A549 (cell line): ENCODE data around the gene SETD1B. TPM values are rescaled to one million over a fixed set of nuclear protein-coding genes. Genes with fewer than 3 reads are reported as not detected.
"Not testable (repeated sequence)": the region's sequence is repeated elsewhere in the genome, so short reads cannot be mapped to it uniquely, and the experiment has no call there.

Source experiments
- ATAC-seq, 2 experiments: fragments of 200-7000 bp in 1 of 2; fragments of >200 bp in 1 of 2; cut with Nextera tagmentation in 1 of 2; cut with Tn5 transposase in 1 of 2; 3 replicates each; pipeline versions ENCODE4 v1.8.0 to v1.9.1; 2018 to 2020; ENCODE audit warnings: mild to moderate bottlenecking in 1 of 2, moderate library complexity in 1 of 2
- CTCF ChIA-PET: fragments of 300-600 bp; sonication (Branson Sonifier 250); formaldehyde crosslinking; extraction: SDS; loops from one replicate; lab custom pipeline; 2021; ENCODE audit warnings: antibody characterized with exemption, inconsistent platforms; lab: Yijun Ruan, JAX
- POLR2A ChIA-PET: fragments of 350-600 bp; formaldehyde crosslinking; extraction: SDS; loops from one replicate; lab custom pipeline; 2021; ENCODE audit warnings: antibody characterized with exemption, inconsistent platforms; lab: Yijun Ruan, JAX
- DNase-seq, 2 experiments: peaks; one replicate each; pipeline versions ENCODE4 v3.0.0 to v3.0.0-alpha.2; 2011 to 2016; ENCODE audit warnings: low read depth in 1 of 2, low spot score in 1 of 2
- FAIRE-seq: peaks from 2 replicates; lab custom pipeline; 2011; peaks lifted over from hg19 to GRCh38; lab: Jason Lieb, UNC
- H3K27ac ChIP-seq, 2 experiments: fragments of >200 bp; sonication (Bioruptor Twin); formaldehyde crosslinking; 3 replicates each; pipeline ENCODE4 v1.5.1; 2016 to 2017
- H3K4me1 ChIP-seq: fragments of >200 bp; sonication (Bioruptor Twin); formaldehyde crosslinking; 3 replicates; pipeline ENCODE4 v1.6.1; 2016
- H3K4me2 ChIP-seq: fragments of >200 bp; sonication (Bioruptor Twin); formaldehyde crosslinking; 3 replicates; pipeline ENCODE4 v1.6.1; 2016
- H3K4me3 ChIP-seq: fragments of >200 bp; sonication (Bioruptor Twin); formaldehyde crosslinking; 3 replicates; pipeline ENCODE4 v1.5.1; 2016
- H3K9me3 ChIP-seq: fragments of >200 bp; sonication (Bioruptor Twin); formaldehyde crosslinking; 3 replicates; pipeline ENCODE4 v1.6.1; 2016
- ESRRA ChIP-seq: fragments of 150-350 bp; IDR thresholded peaks from 2 replicates; pipeline ENCODE4 v1.6.1; 2014; ENCODE audit warnings: mild to moderate bottlenecking, low read length, borderline replicate concordance
- FOSB ChIP-seq: fragments of 250-450 bp; sonication (Bioruptor Pico); IDR thresholded peaks from 2 replicates; pipeline ENCODE4 v1.5.0; 2020; ENCODE audit warnings: mild to moderate bottlenecking, moderate library complexity
- FOSL2 ChIP-seq, 2 experiments: fragments of 450-650 bp in 1 of 2; fragments of >200 bp in 1 of 2; sonication (Bioruptor Twin) in 1 of 2; formaldehyde crosslinking; IDR thresholded peaks; 2 replicates each; pipeline versions ENCODE4 v1.5.0 to v1.6.1; 2016 to 2020; ENCODE audit warnings: mild to moderate bottlenecking in 1 of 2, moderate library complexity in 1 of 2
- FOXS1 ChIP-seq: fragments of 250-450 bp; sonication (Bioruptor Pico); IDR thresholded peaks from 2 replicates; pipeline ENCODE4 v1.5.0; 2020; ENCODE audit warnings: mild to moderate bottlenecking, moderate library complexity
- HDAC2 ChIP-seq: fragments of 200-600 bp; sonication (generic); IDR thresholded peaks from 2 replicates; pipeline ENCODE4 v1.6.1; 2016
- HOXB5 ChIP-seq: fragments of 250-450 bp; sonication (Bioruptor Pico); IDR thresholded peaks from 2 replicates; pipeline ENCODE4 v1.5.0; 2020; ENCODE audit warnings: mild to moderate bottlenecking, moderate library complexity
- KDM1A ChIP-seq: fragments of 200-600 bp; sonication (generic); IDR thresholded peaks from 2 replicates; pipeline ENCODE4 v1.6.1; 2016; ENCODE audit warnings: low read depth, mild to moderate bottlenecking
- NR3C1 ChIP-seq: fragments of >200 bp; sonication (Bioruptor Twin); formaldehyde crosslinking; IDR thresholded peaks from 3 replicates; pipeline ENCODE4 v1.6.1; 2017
- PHF8 ChIP-seq: fragments of 200-600 bp; sonication (generic); IDR thresholded peaks from 2 replicates; pipeline ENCODE4 v1.6.1; 2016; ENCODE audit warnings: low read depth, mild to moderate bottlenecking, antibody characterized with exemption, moderate library complexity, borderline replicate concordance
- POLR2AphosphoS2 ChIP-seq: conservative IDR thresholded peaks from 2 replicates; pipeline ENCODE4 v1.6.1; 2012; ENCODE audit warnings: low read length, improper control_type of control experiment, inconsistent platforms
- RCOR1 ChIP-seq: fragments of 150-350 bp; IDR thresholded peaks from 2 replicates; pipeline ENCODE4 v1.6.1; 2014; ENCODE audit warnings: antibody characterized with exemption, low read length, low read depth
- RFX5 ChIP-seq: fragments of 450-650 bp; IDR thresholded peaks from 2 replicates; pipeline ENCODE4 v1.7.1; 2014; ENCODE audit warnings: antibody characterized with exemption, mild to moderate bottlenecking, moderate library complexity
- SMC3 ChIP-seq: fragments of >200 bp; sonication (Bioruptor Twin); formaldehyde crosslinking; IDR thresholded peaks from 3 replicates; pipeline ENCODE4 v1.6.1; 2018; ENCODE audit warnings: inconsistent platforms
- TFCP2L1 ChIP-seq: fragments of 250-450 bp; sonication (Bioruptor Pico); IDR thresholded peaks from 2 replicates; pipeline ENCODE4 v1.5.0; 2021; ENCODE audit warnings: mild to moderate bottlenecking
- TP53 ChIP-seq: fragments of 250-450 bp; sonication (Bioruptor Pico); IDR thresholded peaks from 2 replicates; pipeline ENCODE4 v1.5.0; 2021; ENCODE audit warnings: mild to moderate bottlenecking, moderate library complexity
- ZSCAN20 ChIP-seq: fragments of 250-450 bp; sonication (Bioruptor Pico); IDR thresholded peaks from 2 replicates; pipeline ENCODE4 v1.8.0; 2022; ENCODE audit warnings: mild to moderate bottlenecking, moderate library complexity
- WGBS: methylation state at CpG from one replicate; pipeline ENCODE4 v1.1.6; 2017; ENCODE audit errors: missing lambda C conversion rate; 5-methylcytosine and 5-hydroxymethylcytosine counted together
- polyA plus RNA-seq, 4 experiments: library from polyadenylated mRNA; depleted of rRNA in 3 of 4; stranded (reverse); fragments of >200 nt; fragmentation: RNase III in 1 of 4; extraction: RNeasy Plus Mini Kit Qiagen cat#74134 plus additional on column Dnase treatment in 1 of 4; gene quantifications; 2 replicates in 3 of 4; 3 replicates in 1 of 4; pipeline ENCODE4 v1.2.3, GENCODE V29; 2011 to 2017
- TF ChIP-seq, protein P1 (sequence below): fragments of 250-450 bp; sonication (Bioruptor Pico); IDR thresholded peaks from 2 replicates; pipeline ENCODE4 v1.5.0; 2021; ENCODE audit warnings: mild to moderate bottlenecking, moderate library complexity, borderline replicate concordance
- TF ChIP-seq, protein P2 (sequence below): IDR thresholded peaks from 2 replicates; pipeline ENCODE4 v1.6.1; 2012
- TF ChIP-seq, protein P3 (sequence below): fragments of 450-650 bp; IDR thresholded peaks from 2 replicates; pipeline ENCODE4 v1.6.1; 2014; ENCODE audit warnings: antibody characterized with exemption
- TF ChIP-seq, protein P4 (sequence below): IDR thresholded peaks from 2 replicates; pipeline ENCODE4 v1.6.1; 2012; ENCODE audit warnings: low read depth, borderline replicate concordance
- TF ChIP-seq, protein P5 (sequence below): fragments of 250-450 bp; sonication (Bioruptor Pico); IDR thresholded peaks from 2 replicates; pipeline ENCODE4 v1.5.0; 2020; ENCODE audit warnings: low read depth, mild to moderate bottlenecking, moderate library complexity

Gene SETD1B
- polyA plus RNA-seq, 2 of the 4 experiments (the other 2 are of a cell fraction) = 1.1 to 8.6 TPM

DNA sequence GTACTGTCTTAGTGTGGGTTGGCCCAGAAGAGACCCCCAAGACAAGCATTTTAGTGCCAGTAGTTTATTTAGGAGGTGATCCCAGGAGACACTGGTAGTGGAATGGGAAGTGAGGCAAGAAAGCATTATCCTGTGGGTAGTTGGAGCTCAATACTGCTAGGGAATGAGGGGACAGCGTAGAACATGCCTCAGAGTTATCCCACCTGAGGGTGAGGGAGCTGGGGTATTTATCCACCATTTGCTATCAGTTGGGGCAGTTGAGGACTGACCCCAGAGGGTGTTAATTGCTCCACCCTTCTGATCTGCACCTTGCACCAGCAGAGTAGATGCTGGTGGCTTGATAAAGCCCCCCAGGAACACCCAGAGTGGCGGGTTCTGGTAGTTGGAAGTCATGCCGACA lies 48.2 kb upstream of the SETD1B start:
- no peaks in the 10 kb centered on the region for H3K4me1 ChIP-seq
- H3K4me3 ChIP-seq = no peak overlapping the region
- H3K27ac ChIP-seq = no peak overlapping the region
- no peak for DNase-seq
- CTCF ChIA-PET = interaction anchor here (0.8 to 2.7 kb wide), 6 partner anchors 10 to 65 kb away, joined by 3 to 13 read pairs (median 3); partner anchors contain the start of gene RHOF
- TF ChIP-seq, protein P1, sequence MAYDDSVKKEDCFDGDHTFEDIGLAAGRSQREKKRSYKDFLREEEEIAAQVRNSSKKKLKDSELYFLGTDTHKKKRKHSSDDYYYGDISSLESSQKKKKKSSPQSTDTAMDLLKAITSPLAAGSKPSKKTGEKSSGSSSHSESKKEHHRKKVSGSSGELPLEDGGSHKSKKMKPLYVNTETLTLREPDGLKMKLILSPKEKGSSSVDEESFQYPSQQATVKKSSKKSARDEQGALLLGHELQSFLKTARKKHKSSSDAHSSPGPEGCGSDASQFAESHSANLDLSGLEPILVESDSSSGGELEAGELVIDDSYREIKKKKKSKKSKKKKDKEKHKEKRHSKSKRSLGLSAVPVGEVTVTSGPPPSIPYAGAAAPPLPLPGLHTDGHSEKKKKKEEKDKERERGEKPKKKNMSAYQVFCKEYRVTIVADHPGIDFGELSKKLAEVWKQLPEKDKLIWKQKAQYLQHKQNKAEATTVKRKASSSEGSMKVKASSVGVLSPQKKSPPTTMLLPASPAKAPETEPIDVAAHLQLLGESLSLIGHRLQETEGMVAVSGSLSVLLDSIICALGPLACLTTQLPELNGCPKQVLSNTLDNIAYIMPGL = no peak
- TF ChIP-seq HDAC2 (no peak), PHF8 (no peak), POLR2AphosphoS2 (no peak), RCOR1 (no peak), FOSB (CRISPR knock-in tag) (no peak)
- 90% methylated on average over 3 of the region's 3 CpGs for WGBS
- no peak for ATAC-seq
- FAIRE-seq = no peak
- H3K4me2 ChIP-seq = no peak overlapping the region
- no peaks in the 10 kb centered on the region for H3K9me3 ChIP-seq
- POLR2A ChIA-PET = no interaction called here

DNA sequence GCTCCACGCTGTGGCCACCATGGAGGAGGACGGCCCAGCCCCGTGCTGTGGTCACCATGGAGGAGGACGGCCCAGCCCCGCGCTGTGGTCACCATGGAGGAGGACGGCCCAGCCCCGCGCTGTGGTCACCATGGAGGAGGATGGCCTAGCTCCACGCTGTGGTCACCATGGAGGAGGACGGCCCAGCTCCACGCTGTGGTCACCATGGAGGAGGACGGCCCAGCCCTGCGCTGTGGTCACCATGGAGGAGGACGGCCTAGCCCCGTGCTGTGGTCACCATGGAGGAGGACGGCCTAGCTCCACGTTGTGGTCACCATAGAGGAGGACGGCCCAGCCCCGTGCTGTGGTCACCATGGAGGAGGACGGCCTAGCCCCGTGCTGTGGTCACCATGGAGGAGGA lies 45.3 kb upstream of the SETD1B start:
- CTCF ChIA-PET = interaction anchor here (1.2 to 56.0 kb wide), 4 partner anchors 12 to 55 kb away, joined by 5 to 2657 read pairs (median 20); partner anchors contain the start of genes RHOF and SETD1B
- H3K27ac ChIP-seq, DNase-seq, H3K4me2 ChIP-seq, ATAC-seq, H3K4me1 ChIP-seq, H3K9me3 ChIP-seq, H3K4me3 ChIP-seq, POLR2A ChIA-PET, FAIRE-seq: not testable (repeated sequence)
- 94% methylated on average over 18 of the region's 22 CpGs for WGBS

DNA sequence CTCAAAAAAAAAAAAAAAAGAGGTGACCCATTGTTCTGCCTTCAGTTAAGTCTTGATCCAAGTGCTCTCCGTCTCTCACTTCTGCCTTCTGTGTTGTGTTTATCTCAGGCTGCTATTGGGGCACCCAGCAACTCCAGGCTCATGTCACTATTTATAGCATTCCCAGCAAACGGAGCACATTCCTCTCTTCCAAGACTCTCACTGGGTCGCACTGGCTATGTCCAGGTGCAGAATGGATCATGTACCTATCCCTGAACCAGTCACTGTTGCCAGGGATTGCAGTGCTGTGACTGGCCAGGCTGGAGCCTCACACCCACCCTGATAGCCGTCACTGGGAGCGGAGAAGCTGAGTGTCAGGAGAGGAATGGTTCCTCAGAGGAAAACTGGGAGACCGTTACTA lies 41.5 kb upstream of the SETD1B start:
- Histone ChIP-seq H3K27ac (no peak overlapping the region), H3K9me3 (no peaks in the 10 kb centered on the region), H3K4me1 (peaks cover 19% of the 10 kb centered on the region), H3K4me3 (no peak overlapping the region), H3K4me2 (no peak overlapping the region)
- no peak for TF ChIP-seq HOXB5
- TF ChIP-seq RFX5 = no peak
- no peak for TF ChIP-seq SMC3
- no peak for TF ChIP-seq ESRRA
- TF ChIP-seq TP53 (CRISPR knock-in tag) = no peak
- TF ChIP-seq KDM1A = no peak
- ChIA-PET POLR2A (no interaction called here), CTCF (interaction anchor here (1.3 to 56.0 kb wide), 3 partner anchors 11 to 210 kb away, joined by 3 to 2657 read pairs (median 27); partner anchors contain the start of genes RHOF and SETD1B)
- peak in 1 of 2 experiments; percentile 28; a peak in 2 of 6 replicates for ATAC-seq
- no peak for FAIRE-seq
- no peak for DNase-seq
- WGBS = 83% methylated on average over 6 of the region's 6 CpGs

DNA sequence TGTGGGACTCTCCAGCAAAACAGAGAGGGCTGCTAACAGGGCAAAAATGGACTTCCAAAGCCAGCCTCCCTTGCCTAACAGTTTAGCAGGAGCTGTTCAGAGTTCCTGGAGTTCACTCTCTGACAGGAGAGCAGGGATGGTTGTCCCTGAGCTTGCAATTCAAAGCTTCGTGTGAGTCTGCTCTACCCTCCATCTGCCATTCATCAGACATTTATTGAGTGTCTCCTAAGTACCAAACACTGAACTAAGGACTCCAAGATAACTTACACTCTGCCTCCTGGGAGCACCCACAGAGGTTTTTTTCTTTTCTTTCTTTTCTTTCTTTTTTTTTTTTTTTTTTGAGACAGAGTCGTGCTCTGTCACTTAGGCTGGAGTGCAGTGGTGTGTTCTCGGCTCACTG lies 39.0 kb upstream of the SETD1B start:
- H3K27ac ChIP-seq = no peak overlapping the region
- ChIA-PET POLR2A (interaction anchor here (0.7 kb wide), 3 partner anchors 16 to 78 kb away, joined by 4 to 9 read pairs (median 9); no protein-coding TSS in a partner anchor), CTCF (interaction anchor here (0.6 to 56.0 kb wide), 5 partner anchors 9 to 1622 kb away, joined by 3 to 2657 read pairs (median 27); partner anchors contain the start of genes RHOF and SETD1B)
- FAIRE-seq = no peak
- H3K4me2 ChIP-seq = no peak overlapping the region
- TF ChIP-seq, protein P2, sequence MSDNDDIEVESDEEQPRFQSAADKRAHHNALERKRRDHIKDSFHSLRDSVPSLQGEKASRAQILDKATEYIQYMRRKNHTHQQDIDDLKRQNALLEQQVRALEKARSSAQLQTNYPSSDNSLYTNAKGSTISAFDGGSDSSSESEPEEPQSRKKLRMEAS = no peak
- TF ChIP-seq, protein P3, sequence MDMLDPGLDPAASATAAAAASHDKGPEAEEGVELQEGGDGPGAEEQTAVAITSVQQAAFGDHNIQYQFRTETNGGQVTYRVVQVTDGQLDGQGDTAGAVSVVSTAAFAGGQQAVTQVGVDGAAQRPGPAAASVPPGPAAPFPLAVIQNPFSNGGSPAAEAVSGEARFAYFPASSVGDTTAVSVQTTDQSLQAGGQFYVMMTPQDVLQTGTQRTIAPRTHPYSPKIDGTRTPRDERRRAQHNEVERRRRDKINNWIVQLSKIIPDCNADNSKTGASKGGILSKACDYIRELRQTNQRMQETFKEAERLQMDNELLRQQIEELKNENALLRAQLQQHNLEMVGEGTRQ = no peak
- TF ChIP-seq, protein P4, sequence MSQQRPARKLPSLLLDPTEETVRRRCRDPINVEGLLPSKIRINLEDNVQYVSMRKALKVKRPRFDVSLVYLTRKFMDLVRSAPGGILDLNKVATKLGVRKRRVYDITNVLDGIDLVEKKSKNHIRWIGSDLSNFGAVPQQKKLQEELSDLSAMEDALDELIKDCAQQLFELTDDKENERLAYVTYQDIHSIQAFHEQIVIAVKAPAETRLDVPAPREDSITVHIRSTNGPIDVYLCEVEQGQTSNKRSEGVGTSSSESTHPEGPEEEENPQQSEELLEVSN = no peak
- TF ChIP-seq FOXS1 = no peak
- TF ChIP-seq ZSCAN20 = no peak
- TF ChIP-seq, protein P5, sequence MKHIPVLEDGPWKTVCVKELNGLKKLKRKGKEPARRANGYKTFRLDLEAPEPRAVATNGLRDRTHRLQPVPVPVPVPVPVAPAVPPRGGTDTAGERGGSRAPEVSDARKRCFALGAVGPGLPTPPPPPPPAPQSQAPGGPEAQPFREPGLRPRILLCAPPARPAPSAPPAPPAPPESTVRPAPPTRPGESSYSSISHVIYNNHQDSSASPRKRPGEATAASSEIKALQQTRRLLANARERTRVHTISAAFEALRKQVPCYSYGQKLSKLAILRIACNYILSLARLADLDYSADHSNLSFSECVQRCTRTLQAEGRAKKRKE = no peak
- TF ChIP-seq TFCP2L1 = no peak
- TF ChIP-seq NR3C1 = no peak
- no peak for TF ChIP-seq FOSB (CRISPR knock-in tag)
- no peak for TF ChIP-seq FOSL2 (IDR thresholded peaks at IDR 0.05)
- TF ChIP-seq FOSL2 (CRISPR knock-in tag; IDR thresholded peaks at IDR 0.05) = no peak
- ATAC-seq = no peak; a peak in 1 of 6 replicates
- peaks cover 19% of the 10 kb centered on the region for H3K4me1 ChIP-seq
- H3K4me3 ChIP-seq = no peak overlapping the region
- no peak for DNase-seq
- no peaks in the 10 kb centered on the region for H3K9me3 ChIP-seq
- WGBS = 95% methylated on average over 3 of the region's 3 CpGs
